NCI-H128 (cell line): ENCODE measurements around the gene KCNK10.

Experiments used
- DNase-seq: peaks from one replicate; lab custom pipeline; 2025; ENCODE audit not compliant: unreplicated experiment; lab: John Stamatoyannopoulos, UW

Gene KCNK10

GRCh38 chr14:88321692-88322503 is 1.2 kb downstream of the KCNK10 start:
- no peak for DNase-seq

- DNase-seq, result no peak
Observed at GRCh38 chr14:88318406-88318805, 4.7 kb downstream of the KCNK10 start.

- DNase-seq, result no peak
Observed at GRCh38 chr14:88316521-88316920, 6.5 kb downstream of the KCNK10 start.

GRCh38 chr14:88312257-88312656 is 10.8 kb downstream of the KCNK10 start:
- DNase-seq, result no peak

DNA sequence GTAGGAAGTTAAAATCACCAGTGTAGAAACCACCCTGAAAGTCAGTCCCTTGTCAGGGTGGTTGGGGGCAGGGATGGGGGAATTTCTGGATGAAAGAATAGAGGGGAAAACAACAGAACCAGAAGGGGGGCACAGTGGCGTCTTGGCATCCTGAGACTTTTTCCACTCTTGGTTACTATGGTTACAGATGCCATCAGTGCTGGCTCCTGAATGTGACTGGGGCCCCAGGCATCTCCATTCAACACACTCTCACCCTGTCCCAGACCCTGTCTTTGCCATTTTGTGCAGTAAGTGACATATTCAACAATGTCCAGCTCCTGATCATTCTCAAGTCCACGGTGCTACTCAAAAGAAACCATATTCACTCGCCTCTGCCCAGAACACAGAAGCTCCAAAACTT is 11.3 kb downstream of the KCNK10 start:
- DNase-seq, result no peak

- DNase-seq, result no peak
Observed at GRCh38 chr14:88310449-88310848, 12.6 kb downstream of the KCNK10 start.

DNA sequence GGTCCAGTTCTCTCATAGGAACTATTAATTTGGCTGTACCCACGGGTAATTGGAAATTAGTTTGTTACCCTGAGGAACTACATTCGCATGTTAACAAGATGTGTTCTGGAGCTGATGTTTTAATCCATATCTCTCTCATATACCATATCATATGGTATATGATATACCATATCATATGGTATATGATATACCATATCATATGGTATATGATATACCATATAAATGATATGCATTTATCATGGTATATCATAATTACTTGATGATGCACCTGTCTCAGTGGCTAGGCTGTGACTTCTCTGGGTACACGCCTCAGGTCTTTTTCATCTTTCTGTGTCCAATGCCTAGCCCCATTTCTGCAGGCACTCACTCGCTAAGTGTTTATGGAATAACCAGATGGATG is 13.0 kb downstream of the KCNK10 start:
- DNase-seq, result no peak

DNA sequence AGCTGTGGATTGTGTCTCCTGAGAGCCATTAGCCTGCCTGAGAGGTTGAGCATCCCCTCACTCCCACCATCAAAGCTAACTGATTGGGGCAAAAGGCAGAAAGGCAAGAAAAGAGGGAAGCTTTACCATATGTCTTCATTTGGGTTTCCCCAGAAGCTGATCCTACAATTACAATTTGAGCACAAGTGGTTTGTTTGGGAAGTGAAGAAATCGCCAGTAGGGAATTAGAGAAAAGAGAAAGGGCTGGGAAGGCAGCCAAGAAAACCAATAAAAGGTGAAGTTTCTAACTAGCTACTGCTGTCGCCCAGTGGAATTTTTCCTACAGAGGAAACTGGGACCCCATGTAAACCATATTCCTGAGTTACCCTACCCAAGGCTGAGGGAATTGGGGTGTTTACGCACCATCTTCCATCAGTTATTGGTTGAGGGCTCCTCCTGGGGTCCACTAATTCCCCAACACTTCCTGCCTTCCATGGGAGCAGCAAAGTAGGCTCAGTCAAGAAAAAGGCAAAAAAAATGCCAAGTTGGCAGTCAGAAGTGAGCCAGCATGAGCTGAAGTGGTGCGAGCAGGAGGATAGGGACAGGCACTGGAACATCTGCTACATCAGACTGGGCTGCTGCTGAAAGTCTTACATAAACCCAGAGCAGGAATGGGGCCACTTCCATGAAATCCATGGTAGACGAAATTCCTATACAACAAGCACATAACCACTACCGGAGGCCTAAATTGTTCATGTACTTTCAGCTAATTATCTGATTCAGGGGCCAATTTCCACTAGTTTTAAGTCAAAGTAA is 17.3 kb downstream of the KCNK10 start:
- DNase-seq, result no peak

GRCh38 chr14:88303041-88303440 is 20.0 kb downstream of the KCNK10 start:
- DNase-seq, result no peak

GRCh38 chr14:88301381-88301780 is 21.7 kb downstream of the KCNK10 start:
- no peak for DNase-seq

DNA sequence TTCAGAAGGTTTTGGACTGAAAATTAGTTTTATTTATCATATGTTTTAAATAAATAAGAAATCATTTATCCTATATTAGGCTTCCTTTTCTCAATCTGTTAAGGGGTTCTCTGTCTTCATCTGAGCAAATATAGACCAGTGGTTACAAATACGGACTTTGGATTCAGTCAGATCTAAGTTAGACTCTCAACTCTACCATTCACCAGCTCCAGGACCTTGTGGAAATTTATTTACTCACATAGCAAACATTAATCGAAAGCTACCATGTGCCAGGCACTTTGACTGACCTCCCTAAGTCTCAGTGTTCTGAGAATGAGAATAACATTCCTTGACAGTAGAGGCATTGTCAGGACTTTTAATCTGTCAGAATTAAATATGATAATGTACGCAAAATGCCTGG is 22.3 kb downstream of the KCNK10 start:
- no peak for DNase-seq

- no peak for DNase-seq
Observed at GRCh38 chr14:88299865-88300530, 23.1 kb downstream of the KCNK10 start.

- DNase-seq, result no peak
Observed at GRCh38 chr14:88297306-88297705, 25.8 kb downstream of the KCNK10 start.

DNA sequence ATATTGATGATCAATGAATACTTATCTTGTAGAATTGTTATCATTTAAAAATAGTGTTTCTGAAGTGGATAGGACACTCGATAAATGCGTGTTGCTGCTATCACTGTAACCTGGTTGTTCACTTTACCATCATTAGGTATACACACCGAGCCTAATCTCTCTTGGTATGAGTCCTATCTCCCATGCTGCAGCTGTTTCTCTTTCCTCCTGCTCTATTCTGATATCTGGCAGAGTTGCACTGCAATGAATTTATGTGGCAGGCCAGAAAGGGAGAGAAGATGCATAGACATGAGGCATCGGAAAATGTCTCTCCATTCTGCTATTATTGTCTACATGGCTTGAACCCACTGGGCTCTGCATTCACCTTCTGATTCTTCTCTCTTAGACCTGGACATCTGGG is 26.7 kb downstream of the KCNK10 start:
- DNase-seq, result no peak

DNA sequence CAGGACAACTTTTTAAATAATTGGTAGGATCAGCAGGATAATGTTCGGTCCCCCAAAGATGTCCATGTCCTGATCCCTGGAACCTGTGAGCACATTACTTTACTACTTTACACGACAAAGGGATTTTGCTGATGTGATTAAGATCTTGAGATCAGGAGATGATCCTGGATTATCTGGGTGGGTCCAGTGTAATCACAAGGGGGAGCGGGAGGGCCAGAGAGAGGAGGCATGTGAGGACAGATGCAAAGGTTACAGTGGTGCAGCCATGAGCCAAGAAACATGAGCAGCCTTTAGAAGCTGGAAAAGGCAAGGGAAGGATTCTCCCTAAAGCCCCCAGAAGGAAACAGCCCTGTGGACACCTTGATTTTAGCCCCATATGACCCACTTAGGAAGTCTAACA is 33.1 kb downstream of the KCNK10 start:
- no peak for DNase-seq

- no peak for DNase-seq
Observed at GRCh38 chr14:88289234-88289633, 33.8 kb downstream of the KCNK10 start.

- no peak for DNase-seq
Observed at GRCh38 chr14:88286309-88286708, 36.8 kb downstream of the KCNK10 start.

DNA sequence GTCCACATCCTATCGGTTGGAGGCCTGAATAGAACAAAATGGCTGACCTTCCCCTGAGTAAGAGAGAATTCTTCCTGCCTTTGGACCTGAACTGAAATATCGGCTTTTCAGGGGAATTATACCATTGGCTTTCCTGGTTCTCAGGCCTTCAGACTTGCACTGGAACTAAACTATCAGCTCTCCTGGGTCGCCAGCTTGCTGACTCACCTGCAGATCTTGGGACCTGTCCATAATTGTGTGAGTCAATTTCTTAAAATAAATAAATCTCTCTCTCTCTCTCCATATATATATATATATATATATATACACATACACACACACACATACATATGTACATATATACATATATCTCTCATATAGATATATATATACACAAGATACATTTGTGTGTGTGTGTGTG is 41.6 kb downstream of the KCNK10 start:
- no peak for DNase-seq

DNA sequence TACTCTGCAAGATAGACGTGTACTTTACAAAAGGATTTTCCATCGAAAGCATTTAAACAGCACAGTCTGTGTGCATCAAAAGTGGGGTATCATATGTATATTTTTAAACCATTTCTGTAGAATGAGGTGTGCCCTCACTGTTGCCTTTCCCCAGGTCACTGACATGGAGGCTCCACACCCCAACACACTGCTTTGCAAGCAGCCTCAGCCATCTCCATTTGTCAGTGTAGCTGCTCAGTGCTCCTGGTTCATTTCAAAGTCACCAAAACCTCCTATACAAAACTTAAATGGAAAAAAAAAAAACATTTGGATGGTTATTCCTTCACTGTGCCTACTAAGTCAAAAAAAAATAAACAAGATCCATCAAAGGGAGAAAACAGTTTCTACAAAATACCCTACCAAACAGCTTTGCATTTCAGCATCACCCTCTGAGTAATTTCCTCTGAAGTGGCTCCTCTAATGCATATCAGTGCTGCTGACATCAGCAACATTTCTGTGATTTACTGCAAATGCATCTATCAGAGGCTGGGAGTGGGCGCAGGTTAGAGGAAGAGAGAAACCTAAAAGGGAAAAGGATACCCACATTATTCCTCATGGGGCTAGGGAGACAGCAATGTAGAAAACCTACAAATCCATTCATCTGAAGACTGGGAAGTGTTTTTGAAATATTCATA is 46.0 kb downstream of the KCNK10 start:
- DNase-seq, result peak; percentile 22

DNA sequence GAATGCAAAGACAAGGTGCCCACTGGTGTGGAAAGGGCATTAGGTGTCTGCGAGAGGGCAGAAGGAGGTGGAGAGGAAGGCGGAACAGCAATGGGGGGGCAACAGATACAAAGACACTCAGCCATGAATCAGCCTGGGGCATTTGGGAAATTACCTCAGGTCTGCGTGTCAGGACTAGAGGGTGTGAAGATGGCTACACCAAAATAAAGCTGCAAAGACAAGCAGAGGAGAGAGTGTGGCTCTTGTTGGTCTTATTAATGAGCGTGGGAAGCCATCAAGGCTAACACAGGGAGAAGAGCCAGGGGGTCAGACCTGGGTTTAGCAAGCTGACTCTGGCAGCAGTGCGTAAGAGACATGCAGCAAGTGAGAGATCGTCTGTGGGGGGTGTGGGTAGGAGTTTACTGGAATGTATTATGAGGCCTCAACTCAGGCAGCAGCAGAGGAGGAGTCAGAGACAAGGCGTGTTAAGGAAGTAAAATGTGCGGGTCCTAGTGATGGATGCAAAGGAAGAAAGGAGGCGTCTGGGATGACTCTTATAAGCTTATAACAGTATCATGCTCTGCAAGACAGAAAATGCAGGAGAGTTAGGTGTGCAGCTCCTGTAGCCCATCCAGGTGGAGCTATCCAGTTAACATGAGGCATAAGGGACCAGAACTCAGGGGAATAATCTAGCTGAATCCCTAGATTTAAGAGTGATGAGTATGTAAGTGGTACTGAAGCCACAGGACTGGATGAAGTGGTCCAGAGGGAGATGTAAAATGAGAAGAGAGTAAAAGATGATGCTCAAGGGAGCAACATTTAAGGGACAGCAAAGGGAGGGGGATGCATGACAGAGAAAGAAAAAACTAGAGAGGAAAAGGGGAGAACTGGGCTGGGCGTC is 50.4 kb downstream of the KCNK10 start:
- no peak for DNase-seq
